ENCODE results near the gene RHO.

Gene RHO

DNA sequence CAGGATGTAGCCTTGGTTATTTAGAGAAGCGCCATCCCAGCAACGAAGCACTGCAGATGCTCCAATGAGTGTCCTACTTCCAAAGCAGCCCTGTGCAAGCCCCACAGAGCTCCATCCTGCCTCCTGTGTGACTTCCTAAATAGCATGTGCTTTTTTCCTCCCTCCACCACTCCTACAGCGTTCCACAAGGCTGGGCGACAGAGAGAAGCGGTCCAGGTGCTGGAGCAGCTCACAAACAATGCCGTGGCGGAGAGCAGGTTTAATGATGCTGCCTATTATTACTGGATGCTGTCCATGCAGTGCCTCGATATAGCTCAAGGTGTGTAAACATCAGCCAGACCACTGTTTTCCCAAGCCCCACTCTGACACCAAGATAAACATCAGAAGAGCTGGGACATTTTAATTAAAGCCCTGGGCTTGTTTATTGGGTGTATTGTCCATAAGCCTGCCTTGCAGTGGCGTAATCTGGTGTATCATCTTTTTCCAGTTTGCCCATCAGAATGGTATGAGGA lies 22.2 kb upstream of the RHO start:
- Histone ChIP-seq H4K8ac (ENCODE audit: low read depth, low read length) (no peak overlapping the region), H2BK120ac (ENCODE audit: low read depth, low read length) (no peak overlapping the region), H2BK15ac (replicated peaks; ENCODE audit: low read depth) (no peak overlapping the region), H2AK5ac (ENCODE audit: low read length) (no peak overlapping the region), H4K5ac (ENCODE audit: low read length) (no peak overlapping the region), H3K4ac (ENCODE audit: low read depth, low read length) (no peak overlapping the region), H3K4me3 (ENCODE audit: low read length) (no peak overlapping the region), H3K4me1 (ENCODE audit: control insufficient read depth, low read depth, low read length) (no peaks in the 10 kb centered on the region), H3K9ac (ENCODE audit: low read length) (no peak overlapping the region), H3K27me3 (ENCODE audit: insufficient read depth, low read length, poor library complexity) (no peaks in the 10 kb centered on the region), H3K27ac (ENCODE audit: low read depth, low read length) (no peak overlapping the region), H3K79me2 (ENCODE audit: control insufficient read depth, insufficient read depth, low read length) (no peaks in the 10 kb centered on the region), H3K56ac (ENCODE audit: low read length) (no peak overlapping the region), H3K4me2 (ENCODE audit: low read length) (no peak overlapping the region), H2BK5ac (ENCODE audit: low read length) (no peak overlapping the region), H3K23ac (ENCODE audit: low read length) (no peak overlapping the region), H3K79me1 (ENCODE audit: low read length) (no peaks in the 10 kb centered on the region), H3K18ac (ENCODE audit: low read length) (no peak overlapping the region), H3K36me3 (ENCODE audit: control insufficient read depth, insufficient read depth, low read length) (no peaks in the 10 kb centered on the region)
- DNase-seq = no peak
- no CpG with 5 or more reads among the region's 9 CpGs for WGBS (ENCODE audit: extremely low coverage, insufficient coverage, low lambda C conversion rate)

DNA sequence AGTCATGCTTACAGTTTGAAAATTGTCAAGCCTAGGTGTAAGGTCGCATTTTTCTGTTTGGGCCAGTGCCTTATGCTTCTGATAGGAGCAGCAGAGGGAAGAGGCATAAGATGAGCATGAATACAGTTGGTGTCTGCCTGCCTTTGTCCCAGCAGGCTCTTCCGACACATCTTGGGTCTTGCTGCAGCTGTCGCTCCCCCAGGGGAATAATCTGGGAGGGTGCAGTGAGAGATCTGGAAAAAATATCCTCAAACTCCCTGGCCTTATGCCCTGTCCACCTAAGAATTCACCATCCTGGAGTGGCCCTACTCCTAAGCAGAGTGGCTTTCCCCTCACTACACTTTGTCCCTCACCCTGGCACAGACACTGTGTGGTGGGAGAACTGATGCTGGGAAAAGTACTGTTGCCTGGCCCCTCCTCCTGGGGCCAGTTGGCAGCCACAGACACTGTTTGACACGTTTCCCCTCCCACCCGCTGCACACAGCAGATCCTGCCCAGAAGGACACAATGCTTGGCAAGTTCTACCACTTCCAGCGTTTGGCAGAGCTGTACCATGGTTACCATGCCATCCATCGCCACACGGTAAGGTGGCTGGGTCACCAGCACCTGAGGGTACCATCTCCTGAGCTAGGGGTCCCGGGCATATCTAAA lies 21.1 kb upstream of the RHO start:
- Histone ChIP-seq H3K4me3 (ENCODE audit: low read length) (no peak overlapping the region), H2BK120ac (ENCODE audit: low read depth, low read length) (no peak overlapping the region), H3K27ac (ENCODE audit: low read depth, low read length) (no peak overlapping the region), H3K36me3 (ENCODE audit: control insufficient read depth, insufficient read depth, low read length) (no peaks in the 10 kb centered on the region), H3K4me2 (ENCODE audit: low read length) (no peak overlapping the region), H3K23ac (ENCODE audit: low read length) (no peak overlapping the region), H4K8ac (ENCODE audit: low read depth, low read length) (no peak overlapping the region), H3K56ac (ENCODE audit: low read length) (no peak overlapping the region), H3K18ac (ENCODE audit: low read length) (no peak overlapping the region), H2BK15ac (replicated peaks; ENCODE audit: low read depth) (no peak overlapping the region), H3K27me3 (ENCODE audit: insufficient read depth, low read length, poor library complexity) (no peaks in the 10 kb centered on the region), H2BK5ac (ENCODE audit: low read length) (no peak overlapping the region), H3K79me1 (ENCODE audit: low read length) (no peaks in the 10 kb centered on the region), H2AK5ac (ENCODE audit: low read length) (no peak overlapping the region), H3K9ac (ENCODE audit: low read length) (no peak overlapping the region), H3K79me2 (ENCODE audit: control insufficient read depth, insufficient read depth, low read length) (no peaks in the 10 kb centered on the region), H3K4me1 (ENCODE audit: control insufficient read depth, low read depth, low read length) (no peaks in the 10 kb centered on the region), H3K4ac (ENCODE audit: low read depth, low read length) (no peak overlapping the region), H4K5ac (ENCODE audit: low read length) (no peak overlapping the region)
- no CpG with 5 or more reads among the region's 9 CpGs for WGBS (ENCODE audit: extremely low coverage, insufficient coverage, low lambda C conversion rate)
- DNase-seq = no peak

DNA sequence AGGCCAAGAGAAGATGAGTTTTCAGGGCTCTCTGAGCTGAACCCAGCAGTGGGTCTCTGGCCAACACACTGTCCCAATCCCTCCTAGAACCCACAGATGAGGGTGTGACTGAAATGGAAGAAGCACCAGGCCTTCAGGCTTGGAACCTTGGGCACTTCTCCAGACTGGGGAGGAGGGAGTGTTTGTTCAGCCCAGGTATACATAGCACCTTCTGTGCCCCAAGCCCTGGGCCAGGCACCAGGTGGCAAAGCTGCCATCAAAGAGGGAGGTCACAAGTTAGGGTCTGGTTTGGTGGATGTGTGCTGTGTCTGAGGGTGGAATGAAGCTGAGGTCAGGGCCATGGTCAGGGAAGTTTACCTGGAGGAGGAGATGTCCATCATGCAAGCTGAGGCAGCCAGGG lies 15.8 kb upstream of the RHO start:
- DNase-seq = no peak
- Histone ChIP-seq H3K4me3 (ENCODE audit: low read length) (no peak overlapping the region), H3K9ac (ENCODE audit: low read length) (no peak overlapping the region)

DNA sequence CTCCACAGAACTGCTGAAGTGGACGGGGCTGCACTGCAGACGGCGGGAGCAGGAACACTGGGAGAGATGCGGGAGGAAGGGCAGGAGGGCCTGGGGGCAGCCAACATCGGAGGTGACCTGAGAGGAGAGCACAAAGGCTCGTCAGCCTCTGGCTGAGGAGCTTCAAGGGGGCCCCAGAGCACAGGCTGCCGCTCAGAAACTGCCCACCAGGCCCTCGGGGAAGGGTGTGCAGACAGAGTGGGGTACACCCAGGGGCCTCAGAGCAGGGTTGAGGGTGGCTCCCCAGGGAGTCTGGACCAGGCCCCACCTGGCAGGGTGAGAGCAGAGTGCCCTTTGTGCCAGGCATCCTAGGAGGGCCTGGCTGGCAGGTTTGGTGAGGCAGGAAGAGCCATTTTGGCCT lies 14.7 kb upstream of the RHO start:
- Histone ChIP-seq H3K56ac (ENCODE audit: low read length) (no peak overlapping the region), H3K36me3 (ENCODE audit: control insufficient read depth, insufficient read depth, low read length) (no peaks in the 10 kb centered on the region), H3K9ac (ENCODE audit: low read length) (no peak overlapping the region), H2BK15ac (replicated peaks; ENCODE audit: low read depth) (no peak overlapping the region), H3K18ac (ENCODE audit: low read length) (no peak overlapping the region), H2AK5ac (ENCODE audit: low read length) (no peak overlapping the region), H3K4me2 (ENCODE audit: low read length) (no peak overlapping the region), H3K23ac (ENCODE audit: low read length) (no peak overlapping the region), H2BK120ac (ENCODE audit: low read depth, low read length) (no peak overlapping the region), H3K4me1 (ENCODE audit: control insufficient read depth, low read depth, low read length) (no peaks in the 10 kb centered on the region), H3K79me2 (ENCODE audit: control insufficient read depth, insufficient read depth, low read length) (no peaks in the 10 kb centered on the region), H3K4me3 (ENCODE audit: low read length) (no peak overlapping the region), H3K4ac (ENCODE audit: low read depth, low read length) (no peak overlapping the region), H4K5ac (ENCODE audit: low read length) (no peak overlapping the region), H3K79me1 (ENCODE audit: low read length) (no peaks in the 10 kb centered on the region), H3K27ac (ENCODE audit: low read depth, low read length) (no peak overlapping the region), H2BK5ac (ENCODE audit: low read length) (no peak overlapping the region), H4K8ac (ENCODE audit: low read depth, low read length) (no peak overlapping the region), H3K27me3 (ENCODE audit: insufficient read depth, low read length, poor library complexity) (no peaks in the 10 kb centered on the region)
- DNase-seq = no peak
- WGBS (ENCODE audit: extremely low coverage, insufficient coverage, low lambda C conversion rate) = no CpG with 5 or more reads among the region's 8 CpGs

More for the DNA sequence above, 15.8 kb upstream of the RHO start:
- H3K79me1 ChIP-seq (ENCODE audit: low read length) = no peaks in the 10 kb centered on the region
- H3K27ac ChIP-seq (ENCODE audit: low read depth, low read length) = no peak overlapping the region
- no peaks in the 10 kb centered on the region for H3K79me2 ChIP-seq (ENCODE audit: control insufficient read depth, insufficient read depth, low read length)
- no peak overlapping the region for H3K4me2 ChIP-seq (ENCODE audit: low read length)
- no peak overlapping the region for H2AK5ac ChIP-seq (ENCODE audit: low read length)
- H2BK5ac ChIP-seq (ENCODE audit: low read length) = no peak overlapping the region
- no peak overlapping the region for H3K23ac ChIP-seq (ENCODE audit: low read length)
- H4K8ac ChIP-seq (ENCODE audit: low read depth, low read length) = no peak overlapping the region
- H3K4me1 ChIP-seq (ENCODE audit: control insufficient read depth, low read depth, low read length) = no peaks in the 10 kb centered on the region
- H3K36me3 ChIP-seq (ENCODE audit: control insufficient read depth, insufficient read depth, low read length) = no peaks in the 10 kb centered on the region
- no peak overlapping the region for H3K4ac ChIP-seq (ENCODE audit: low read depth, low read length)
- no peaks in the 10 kb centered on the region for H3K27me3 ChIP-seq (ENCODE audit: insufficient read depth, low read length, poor library complexity)
- H4K5ac ChIP-seq (ENCODE audit: low read length) = no peak overlapping the region
- no peak overlapping the region for H3K56ac ChIP-seq (ENCODE audit: low read length)
- no peak overlapping the region for H2BK120ac ChIP-seq (ENCODE audit: low read depth, low read length)
- H2BK15ac ChIP-seq (replicated peaks; ENCODE audit: low read depth) = no peak overlapping the region
- H3K18ac ChIP-seq (ENCODE audit: low read length) = no peak overlapping the region

DNA sequence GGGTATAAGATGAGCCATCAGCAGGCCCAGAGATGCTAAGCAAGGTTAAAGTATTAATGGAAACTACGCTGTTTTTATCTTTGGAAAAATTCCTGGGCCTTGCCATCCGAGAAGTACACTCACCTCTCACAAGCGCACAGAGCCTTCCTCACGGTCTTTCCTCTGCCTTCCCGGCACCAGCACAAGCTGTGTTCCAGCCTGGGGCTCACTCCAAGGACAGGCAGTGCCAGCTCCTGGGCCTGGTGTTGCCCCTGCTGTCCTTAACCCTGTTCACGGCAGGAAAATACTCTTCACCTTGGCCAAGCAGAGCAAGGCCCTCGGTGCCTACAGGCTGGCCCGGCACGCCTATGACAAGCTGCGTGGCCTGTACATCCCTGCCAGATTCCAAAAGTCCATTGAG lies 14.3 kb upstream of the RHO start:
- H3K4me2 ChIP-seq (ENCODE audit: low read length) = no peak overlapping the region
- H3K4ac ChIP-seq (ENCODE audit: low read depth, low read length) = no peak overlapping the region
- no peak overlapping the region for H3K23ac ChIP-seq (ENCODE audit: low read length)
- DNase-seq = no peak
- no peaks in the 10 kb centered on the region for H3K4me1 ChIP-seq (ENCODE audit: control insufficient read depth, low read depth, low read length)
- H3K9ac ChIP-seq (ENCODE audit: low read length) = no peak overlapping the region
- H2BK15ac ChIP-seq (replicated peaks; ENCODE audit: low read depth) = no peak overlapping the region
- H4K5ac ChIP-seq (ENCODE audit: low read length) = no peak overlapping the region
- no peak overlapping the region for H3K56ac ChIP-seq (ENCODE audit: low read length)
- no peak overlapping the region for H3K27ac ChIP-seq (ENCODE audit: low read depth, low read length)
- no peak overlapping the region for H3K18ac ChIP-seq (ENCODE audit: low read length)
- no peak overlapping the region for H2AK5ac ChIP-seq (ENCODE audit: low read length)
- H4K8ac ChIP-seq (ENCODE audit: low read depth, low read length) = no peak overlapping the region
- no peaks in the 10 kb centered on the region for H3K36me3 ChIP-seq (ENCODE audit: control insufficient read depth, insufficient read depth, low read length)
- no peak overlapping the region for H2BK5ac ChIP-seq (ENCODE audit: low read length)
- no CpG with 5 or more reads among the region's 10 CpGs for WGBS (ENCODE audit: extremely low coverage, insufficient coverage, low lambda C conversion rate)
- no peaks in the 10 kb centered on the region for H3K79me2 ChIP-seq (ENCODE audit: control insufficient read depth, insufficient read depth, low read length)
- no peaks in the 10 kb centered on the region for H3K79me1 ChIP-seq (ENCODE audit: low read length)
- H3K27me3 ChIP-seq (ENCODE audit: insufficient read depth, low read length, poor library complexity) = no peaks in the 10 kb centered on the region
- no peak overlapping the region for H2BK120ac ChIP-seq (ENCODE audit: low read depth, low read length)
- H3K4me3 ChIP-seq (ENCODE audit: low read length) = no peak overlapping the region

DNA sequence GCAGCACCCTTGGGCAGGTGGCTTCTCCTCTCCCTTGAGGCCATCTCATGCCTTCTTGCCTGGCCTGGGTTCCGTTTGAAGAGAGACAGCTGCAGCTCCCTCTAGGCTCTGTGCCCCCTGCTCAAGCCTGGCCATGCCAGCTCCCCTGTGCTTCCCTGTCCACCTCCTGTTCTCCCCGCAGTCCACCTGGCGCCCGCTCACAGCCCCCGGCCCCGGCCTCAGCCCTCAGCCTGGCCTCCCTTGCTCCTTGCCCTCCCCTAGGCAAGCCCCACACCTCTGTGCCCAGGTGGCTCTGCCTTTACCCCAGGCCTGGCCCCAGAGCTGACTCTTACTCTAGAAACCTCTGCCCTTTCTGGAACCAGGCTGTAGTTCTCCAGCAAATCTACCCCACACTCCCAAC lies 13.9 kb upstream of the RHO start:
- Histone ChIP-seq H3K79me1 (ENCODE audit: low read length) (no peaks in the 10 kb centered on the region), H3K79me2 (ENCODE audit: control insufficient read depth, insufficient read depth, low read length) (no peaks in the 10 kb centered on the region), H3K18ac (ENCODE audit: low read length) (no peak overlapping the region), H3K4me2 (ENCODE audit: low read length) (no peak overlapping the region), H3K4ac (ENCODE audit: low read depth, low read length) (no peak overlapping the region), H3K4me3 (ENCODE audit: low read length) (no peak overlapping the region), H3K23ac (ENCODE audit: low read length) (no peak overlapping the region), H3K27me3 (ENCODE audit: insufficient read depth, low read length, poor library complexity) (no peaks in the 10 kb centered on the region), H4K5ac (ENCODE audit: low read length) (no peak overlapping the region), H3K56ac (ENCODE audit: low read length) (no peak overlapping the region), H3K36me3 (ENCODE audit: control insufficient read depth, insufficient read depth, low read length) (no peaks in the 10 kb centered on the region), H2BK5ac (ENCODE audit: low read length) (no peak overlapping the region), H2BK15ac (replicated peaks; ENCODE audit: low read depth) (no peak overlapping the region), H2AK5ac (ENCODE audit: low read length) (no peak overlapping the region), H3K4me1 (ENCODE audit: control insufficient read depth, low read depth, low read length) (no peaks in the 10 kb centered on the region), H4K8ac (ENCODE audit: low read depth, low read length) (no peak overlapping the region), H3K9ac (ENCODE audit: low read length) (no peak overlapping the region), H2BK120ac (ENCODE audit: low read depth, low read length) (no peak overlapping the region), H3K27ac (ENCODE audit: low read depth, low read length) (no peak overlapping the region)
- DNase-seq = no peak
- WGBS (ENCODE audit: extremely low coverage, insufficient coverage, low lambda C conversion rate) = no CpG with 5 or more reads among the region's 6 CpGs
